ENCODE data around the gene MAML3.

Gene MAML3

GRCh38 chr4:139961344-139961946 lies 192.5 kb downstream of the MAML3 start:
- H3K36me3 ChIP-seq (ENCODE audit: control insufficient read depth, low read length): no peaks in the 10 kb centered on the region
- peaks cover 40% of the 10 kb centered on the region for H3K4me1 ChIP-seq (ENCODE audit: control insufficient read depth, low read length)
- no peak for TF ChIP-seq EZH2phosphoT487 (IDR thresholded peaks at IDR 0.05; ENCODE audit: borderline replicate concordance, low read length)
- H3K27me3 ChIP-seq (ENCODE audit: control insufficient read depth, low read length): no peaks in the 10 kb centered on the region
- no peaks in the 10 kb centered on the region for H3K9me3 ChIP-seq (ENCODE audit: control insufficient read depth, insufficient read depth, low read length)
- H4K20me1 ChIP-seq (ENCODE audit: control insufficient read depth, insufficient read depth, low read depth, low read length): no peaks in the 10 kb centered on the region
- H3K9me2 ChIP-seq (replicated peaks; ENCODE audit: control insufficient read depth, low read length): no peaks in the 10 kb centered on the region
- H3K79me2 ChIP-seq (ENCODE audit: control insufficient read depth, low read length): peaks cover 9% of the 10 kb centered on the region; the same call in 1 of the 2 replicates
- no peaks in the 10 kb centered on the region for H3F3A ChIP-seq (ENCODE audit: control insufficient read depth, insufficient read depth)
- no peak overlapping the region for H3K4me2 ChIP-seq (ENCODE audit: low read length)
- no peak overlapping the region for H3K27ac ChIP-seq (ENCODE audit: low read depth, low read length)
- no peak overlapping the region for H3K4me3 ChIP-seq (ENCODE audit: low read length)

- Histone ChIP-seq H3K79me2 (ENCODE audit: control insufficient read depth, low read length) (peaks cover 9% of the 10 kb centered on the region; the same call in 1 of the 2 replicates), H3K9me3 (ENCODE audit: control insufficient read depth, insufficient read depth, low read length) (no peaks in the 10 kb centered on the region), H3F3A (ENCODE audit: control insufficient read depth, insufficient read depth) (no peaks in the 10 kb centered on the region), H4K20me1 (ENCODE audit: control insufficient read depth, insufficient read depth, low read depth, low read length) (no peaks in the 10 kb centered on the region), H3K4me3 (ENCODE audit: low read length) (no peak overlapping the region), H3K9me2 (replicated peaks; ENCODE audit: control insufficient read depth, low read length) (no peaks in the 10 kb centered on the region), H3K27ac (ENCODE audit: low read depth, low read length) (no peak overlapping the region), H3K4me1 (ENCODE audit: control insufficient read depth, low read length) (peaks cover 22% of the 10 kb centered on the region), H3K27me3 (ENCODE audit: control insufficient read depth, low read length) (no peaks in the 10 kb centered on the region), H3K4me2 (ENCODE audit: low read length) (no peak overlapping the region), H3K36me3 (ENCODE audit: control insufficient read depth, low read length) (no peaks in the 10 kb centered on the region)
- TF ChIP-seq EZH2phosphoT487 (IDR thresholded peaks at IDR 0.05; ENCODE audit: borderline replicate concordance, low read length) (no peak), CTCF (IDR thresholded peaks at IDR 0.05; ENCODE audit: low read depth, low read length, poor library complexity, severe bottlenecking) (no peak)
Measured at GRCh38 chr4:139959396-139959795, 194.6 kb downstream of the MAML3 start.

- H3K79me2 ChIP-seq (ENCODE audit: control insufficient read depth, low read length): peaks cover 6% of the 10 kb centered on the region; the same call in 1 of the 2 replicates
- H3F3A ChIP-seq (ENCODE audit: control insufficient read depth, insufficient read depth): no peaks in the 10 kb centered on the region
- H4K20me1 ChIP-seq (ENCODE audit: control insufficient read depth, insufficient read depth, low read depth, low read length): no peaks in the 10 kb centered on the region
- no peaks in the 10 kb centered on the region for H3K9me2 ChIP-seq (replicated peaks; ENCODE audit: control insufficient read depth, low read length)
- H3K36me3 ChIP-seq (ENCODE audit: control insufficient read depth, low read length): no peaks in the 10 kb centered on the region
- TF ChIP-seq CTCF (IDR thresholded peaks at IDR 0.05; ENCODE audit: low read depth, low read length, poor library complexity, severe bottlenecking): no peak
- no peak for TF ChIP-seq EZH2phosphoT487 (IDR thresholded peaks at IDR 0.05; ENCODE audit: borderline replicate concordance, low read length)
- no peaks in the 10 kb centered on the region for H3K9me3 ChIP-seq (ENCODE audit: control insufficient read depth, insufficient read depth, low read length)
- no peak overlapping the region for H3K4me2 ChIP-seq (ENCODE audit: low read length)
- H3K27ac ChIP-seq (ENCODE audit: low read depth, low read length): no peak overlapping the region
- H3K4me3 ChIP-seq (ENCODE audit: low read length): no peak overlapping the region
- H3K27me3 ChIP-seq (ENCODE audit: control insufficient read depth, low read length): no peaks in the 10 kb centered on the region
- H3K4me1 ChIP-seq (ENCODE audit: control insufficient read depth, low read length): peaks cover 26% of the 10 kb centered on the region
Measured at GRCh38 chr4:139958739-139959098, 195.3 kb downstream of the MAML3 start.

GRCh38 chr4:139957986-139958738 lies 195.8 kb downstream of the MAML3 start:
- peaks cover 32% of the 10 kb centered on the region for H3K4me1 ChIP-seq (ENCODE audit: control insufficient read depth, low read length)
- no peaks in the 10 kb centered on the region for H3K9me2 ChIP-seq (replicated peaks; ENCODE audit: control insufficient read depth, low read length)
- no peak for TF ChIP-seq CTCF (IDR thresholded peaks at IDR 0.05; ENCODE audit: low read depth, low read length, poor library complexity, severe bottlenecking)
- no peak for TF ChIP-seq EZH2phosphoT487 (IDR thresholded peaks at IDR 0.05; ENCODE audit: borderline replicate concordance, low read length)
- no peaks in the 10 kb centered on the region for H4K20me1 ChIP-seq (ENCODE audit: control insufficient read depth, insufficient read depth, low read depth, low read length)
- no peaks in the 10 kb centered on the region for H3F3A ChIP-seq (ENCODE audit: control insufficient read depth, insufficient read depth)
- no peak overlapping the region for H3K4me2 ChIP-seq (ENCODE audit: low read length)
- H3K9me3 ChIP-seq (ENCODE audit: control insufficient read depth, insufficient read depth, low read length): no peaks in the 10 kb centered on the region
- no peaks in the 10 kb centered on the region for H3K27me3 ChIP-seq (ENCODE audit: control insufficient read depth, low read length)
- H3K4me3 ChIP-seq (ENCODE audit: low read length): no peak overlapping the region
- H3K27ac ChIP-seq (ENCODE audit: low read depth, low read length): no peak overlapping the region
- H3K36me3 ChIP-seq (ENCODE audit: control insufficient read depth, low read length): no peaks in the 10 kb centered on the region
- peaks cover 3% of the 10 kb centered on the region; the same call in 1 of the 2 replicates for H3K79me2 ChIP-seq (ENCODE audit: control insufficient read depth, low read length)

Data from DOHH2 (cell line).